Pancreas (tissue), 10 donors: Measurements from ENCODE around the gene CA5A. TPM values are rescaled to one million over a fixed set of nuclear protein-coding genes. Genes with fewer than 3 reads are reported as not detected.

Source experiments
- ATAC-seq, 4 donors: fragments of 200-7000 bp; cut with Tn5 transposase; one replicate each; pipeline versions ENCODE4 v1.8.0 to v1.9.1; 2020; ENCODE audit warnings: mild to moderate bottlenecking in 4 of 4, moderate library complexity in 4 of 4
- DNase-seq, 6 donors: peaks; one replicate each; pipeline ENCODE4 v3.0.0-alpha.2; 2020
- FAIRE-seq: peaks from 2 replicates; lab custom pipeline; 2012; peaks lifted over from hg19 to GRCh38; lab: Jason Lieb, UNC
- H3K27ac ChIP-seq, 4 donors: fragments of 200-600 bp; sonication (generic); 1 replicate in 3 of 4; 2 replicates in 1 of 4; pipeline versions ENCODE4 v1.5.0 to v1.8.0; 2020
- H3K27me3 ChIP-seq, 4 donors: fragments of 200-600 bp; one replicate each; pipeline ENCODE4 v1.8.0; 2021
- H3K36me3 ChIP-seq, 3 donors: fragments of 200-600 bp; sonication (generic) in 1 of 3; one replicate each; pipeline versions ENCODE4 v1.5.0 to v1.8.0; 2020 to 2021
- H3K4me1 ChIP-seq, 3 donors: fragments of 200-600 bp; one replicate each; pipeline ENCODE4 v1.8.0; 2021
- H3K4me3 ChIP-seq, 4 donors: fragments of 200-600 bp; sonication (generic) in 2 of 4; one replicate each; pipeline versions ENCODE4 v1.5.0 to v1.8.0; 2020 to 2021
- H3K9me3 ChIP-seq, 4 donors: fragments of 200-600 bp; one replicate each; pipeline ENCODE4 v1.8.0; 2021
- CTCF ChIP-seq, 4 donors: fragments of 200-600 bp; sonication (generic) in 3 of 4; IDR thresholded peaks; one replicate each; pipeline versions ENCODE4 v1.5.0 to v1.8.0; 2021; ENCODE audit warnings: antibody characterized with exemption in 4 of 4
- WGBS, 2 donors: extraction: QIAGEN DNeasy Blood & Tissue Kit; methylation state at CpG; one replicate each; pipeline ENCODE4 v1.1.7; 2013; 5-methylcytosine and 5-hydroxymethylcytosine counted together
- intact Hi-C, 3 donors: fragments of 100-400 bp; cut with DNase I; formaldehyde crosslinking; loops; one replicate each; pipeline versions ENCODE4 v1.11.1 to v1.14.2; 2022
- polyA plus RNA-seq, 2 donors: library from polyadenylated mRNA; stranded (reverse); fragments of 200-250 nt; gene quantifications; one replicate each; pipeline ENCODE4 v1.2.3, GENCODE V29; 2013
- total RNA-seq, 6 donors: library from RNA; stranded (reverse); fragmentation: NEBNext Ultra II Directional in 4 of 6; extraction: Animal tissue kit (Norgen Biotek cat#: 25700) in 4 of 6; gene quantifications; one replicate each; pipeline versions ENCODE4 v1.2.1 to v1.2.4, GENCODE V29; 2021 to 2023
- donor health status: healthy with polysubstance abuse.
- donor health status: DM: no; HTN: no; CAD: no; lungs with moderate emphysema.
- donor health status: DM: no; HTN: no; CAD: no.
- donor health status: control.
- donor health status: control.
- donor health status: Bipolar disorder and iron deficiency.
- donor health status: DM: yes; HTN: yes; CAD: no.
- donor health status: DM: no; HTN: no; CAD: no.
- donor health status: DM: no; HTN: no; CAD: no.
- donor health status: DM: yes; HTN: yes; CAD: no.

Gene CA5A
- total and polyA plus RNA-seq, 8 donors: under 0.01 TPM; not detected in 6

DNA sequence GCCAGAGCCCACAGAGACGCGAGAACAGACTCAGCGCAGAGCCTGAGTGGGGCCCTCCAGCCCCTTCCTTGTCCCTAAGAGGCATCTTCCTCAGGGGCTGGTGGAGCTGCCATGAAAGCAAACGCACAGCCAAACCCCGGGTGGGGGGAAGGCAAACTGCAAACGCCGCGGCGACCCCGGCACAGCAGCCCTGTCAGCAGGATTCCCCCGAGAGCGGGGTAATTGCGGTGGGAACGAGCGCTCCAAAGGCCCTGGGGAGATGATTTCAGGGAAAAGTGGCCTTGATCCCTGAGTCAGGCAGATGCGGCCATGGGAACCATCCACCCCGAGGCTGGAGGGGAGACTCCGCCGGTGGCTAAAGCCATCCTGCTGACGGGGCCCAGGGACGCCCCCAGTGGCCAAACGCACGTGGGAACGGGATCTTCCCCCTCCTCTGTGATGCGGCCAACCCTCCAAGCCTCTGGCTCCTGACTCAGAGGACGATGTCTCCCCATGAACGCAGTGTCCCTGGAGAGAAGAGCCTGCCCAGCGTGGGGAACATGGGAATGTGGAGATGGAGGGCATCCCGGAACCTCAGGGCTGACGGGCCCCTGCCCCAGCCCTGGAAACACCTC lies 92.1 kb downstream of the CA5A start:
- Histone ChIP-seq H3K9me3 (no peaks in the 10 kb centered on the region), H3K27ac (no peak overlapping the region), H3K27me3 (no peaks in the 10 kb centered on the region), H3K4me3 (no peak overlapping the region), H3K36me3 (no peaks in the 10 kb centered on the region), H3K4me1 (no peaks in the 10 kb centered on the region)
- intact Hi-C loops: no loop called here
- FAIRE-seq: no peak
- WGBS, 2 donors: 77 to 87% methylated on average over 26 to 30 of the region's 30 CpGs
- DNase-seq: peak in 1 of 6 donors; percentile 46
- TF ChIP-seq CTCF (IDR thresholded peaks at IDR 0.05): no peak
- no peak for ATAC-seq

DNA sequence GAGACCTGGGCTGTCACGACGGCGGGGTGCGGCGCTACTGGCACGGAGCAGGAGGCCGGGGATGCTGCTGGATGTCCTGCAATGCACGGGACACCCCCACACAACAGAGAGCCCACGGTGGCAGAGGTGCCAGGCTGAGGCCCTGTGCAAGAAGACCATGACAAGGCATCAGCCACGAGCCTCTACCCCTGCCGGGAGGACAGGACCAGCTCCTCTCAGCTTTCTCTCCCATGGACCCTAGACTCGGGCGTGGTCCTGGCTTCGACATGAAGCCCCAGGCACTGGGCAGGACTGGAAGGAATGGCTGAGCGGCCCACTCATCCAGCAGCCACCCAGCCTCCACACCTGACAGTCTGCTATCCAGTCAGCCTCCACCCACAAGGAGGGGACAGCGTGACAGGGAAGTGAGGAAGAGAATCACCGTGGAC lies 92.6 kb downstream of the CA5A start:
- TF ChIP-seq CTCF (IDR thresholded peaks at IDR 0.05): no peak
- Histone ChIP-seq H3K36me3 (no peaks in the 10 kb centered on the region), H3K4me3 (no peak overlapping the region), H3K4me1 (no peaks in the 10 kb centered on the region), H3K9me3 (no peaks in the 10 kb centered on the region), H3K27ac (no peak overlapping the region), H3K27me3 (no peaks in the 10 kb centered on the region)
- 90 to 95% methylated on average over 16 to 17 of the region's 17 CpGs for WGBS, 2 donors
- ATAC-seq (no peak), DNase-seq (peak in 1 of 6 donors; percentile 56), FAIRE-seq (no peak)
- intact Hi-C loops: no loop called here

GRCh38 chr16:87842209-87842869 lies 94.0 kb downstream of the CA5A start:
- FAIRE-seq (no peak), DNase-seq (peak in 1 of 6 donors; percentile 17), ATAC-seq (no peak)
- Histone ChIP-seq H3K36me3 (no peaks in the 10 kb centered on the region), H3K4me3 (no peak overlapping the region), H3K27me3 (no peaks in the 10 kb centered on the region), H3K27ac (no peak overlapping the region), H3K4me1 (no peaks in the 10 kb centered on the region), H3K9me3 (no peaks in the 10 kb centered on the region)
- intact Hi-C loops: no loop called here
- TF ChIP-seq CTCF (IDR thresholded peaks at IDR 0.05): no peak
- WGBS, 2 donors: 81 to 89% methylated on average over 17 of the region's 17 CpGs

- no peaks in the 10 kb centered on the region for H3K27me3 ChIP-seq
- no peaks in the 10 kb centered on the region for H3K9me3 ChIP-seq
- H3K36me3 ChIP-seq: peaks cover 0 to under 1% (median 0%) of the 10 kb centered on the region in 3 donors
- intact Hi-C loops: no loop called here
- DNase-seq (no peak), ATAC-seq (no peak), FAIRE-seq (no peak)
- no peak overlapping the region for H3K27ac ChIP-seq
- no peak overlapping the region for H3K4me3 ChIP-seq
- TF ChIP-seq CTCF (IDR thresholded peaks at IDR 0.05): no peak
- 92 to 95% methylated on average over 22 of the region's 22 CpGs for WGBS, 2 donors
- no peaks in the 10 kb centered on the region for H3K4me1 ChIP-seq
These were observed 94.8 kb downstream of the CA5A start for GRCh38 chr16:87841340-87842208.
